CD8-positive, alpha-beta memory T cell (primary cell): Measurements from ENCODE around the gene AKAP8L. TPM values are rescaled to one million over a fixed set of nuclear protein-coding genes. Genes with fewer than 3 reads are reported as not detected.
"Not testable (repeated sequence)": the region's sequence is repeated elsewhere in the genome, so short reads cannot be mapped to it uniquely, and the experiment has no call there.

Source experiments
- CTCF ChIA-PET: fragments of 350-600 bp; sonication (Branson Sonifier 250); formaldehyde crosslinking; loops from one replicate; lab custom pipeline; 2021; ENCODE audit warnings: antibody characterized with exemption; lab: Charles Lee
- POLR2A ChIA-PET: fragments of 350-600 bp; sonication (Branson Sonifier 250); formaldehyde crosslinking; loops from one replicate; lab custom pipeline; 2021; ENCODE audit warnings: antibody characterized with exemption; lab: Charles Lee
- DNase-seq, 5 donors: peaks; one replicate each; pipeline versions ENCODE4 v3.0.0 to v3.0.0-alpha.2; 2020 to 2022; ENCODE audit warnings: mixed read lengths in 1 of 5
- H3K27ac ChIP-seq: one replicate; pipeline ENCODE4 v1.7.0; 2013; ENCODE audit warnings: low read depth, mild to moderate bottlenecking, low read length, moderate library complexity
- H3K27me3 ChIP-seq: 2 replicates; pipeline ENCODE4 v1.7.0; 2013; ENCODE audit warnings: low read length, mild to moderate bottlenecking; ENCODE audit not compliant: insufficient read depth, poor library complexity, severe bottlenecking
- H3K36me3 ChIP-seq: 2 replicates; pipeline ENCODE4 v1.7.0; 2013; ENCODE audit warnings: mild to moderate bottlenecking, low read length, moderate library complexity; ENCODE audit not compliant: insufficient read depth
- H3K4me1 ChIP-seq: 2 replicates; pipeline ENCODE4 v1.7.0; 2013; ENCODE audit warnings: mild to moderate bottlenecking, low read length, moderate library complexity; ENCODE audit not compliant: insufficient read depth
- H3K4me3 ChIP-seq: 2 replicates; pipeline ENCODE4 v1.7.0; 2013; ENCODE audit warnings: mild to moderate bottlenecking, low read length
- H3K9me3 ChIP-seq: 2 replicates; pipeline ENCODE4 v1.7.0; 2013; ENCODE audit warnings: mild to moderate bottlenecking, low read length
- H3K27ac Mint-ChIP-seq, 8 donors: one replicate each; pipeline ENCODE4 v1.8.0; 2020 to 2021; ENCODE audit warnings: mixed read lengths in 8 of 8, mild to moderate bottlenecking in 6 of 8, inconsistent platforms in 3 of 8, moderate library complexity in 3 of 8
- H3K27me3 Mint-ChIP-seq, 2 donors: one replicate each; pipeline ENCODE4 v1.8.0; 2020 to 2021; ENCODE audit warnings: mixed read lengths in 2 of 2, mild to moderate bottlenecking in 1 of 2, moderate library complexity in 1 of 2
- H3K36me3 Mint-ChIP-seq, 3 donors: one replicate each; pipeline ENCODE4 v1.8.0; 2020 to 2021; ENCODE audit warnings: mixed read lengths in 3 of 3, inconsistent platforms in 1 of 3, mild to moderate bottlenecking in 1 of 3
- H3K4me1 Mint-ChIP-seq, 3 donors: one replicate each; pipeline ENCODE4 v1.8.0; 2020 to 2021; ENCODE audit warnings: mixed read lengths in 3 of 3, inconsistent platforms in 1 of 3, mild to moderate bottlenecking in 1 of 3
- H3K4me3 Mint-ChIP-seq, 7 donors: one replicate each; pipeline ENCODE4 v1.8.0; 2020 to 2021; ENCODE audit warnings: mixed read lengths in 7 of 7, mild to moderate bottlenecking in 6 of 7, moderate library complexity in 4 of 7, inconsistent platforms in 2 of 7
- H3K9me3 Mint-ChIP-seq, 5 donors: one replicate each; pipeline ENCODE4 v1.8.0; 2020 to 2022; ENCODE audit warnings: mixed read lengths in 5 of 5, mild to moderate bottlenecking in 3 of 5, moderate library complexity in 2 of 5, inconsistent platforms in 1 of 5
- polyA plus RNA-seq: library from polyadenylated mRNA; unstranded; fragments of 300-500 nt; fragmentation: Illumina TruSeq; gene quantifications from one replicate; pipeline ENCODE4 v1.2.3, GENCODE V29; 2021
- total RNA-seq, 2 experiments: library from RNA; stranded (reverse); gene quantifications; one replicate each; pipeline ENCODE4 v1.2.3, GENCODE V29; 2021

The AKAP8L gene
- total and polyA plus RNA-seq, 3 experiments from 2014 or later = 69.8 to 74.9 (median 74.5) TPM

GRCh38 chr19:15367439-15367838 lies 51.3 kb downstream of the AKAP8L start:
- H3K4me3 Mint-ChIP-seq = peak overlapping the region in 1 of 7 donors; percentile 63
- Histone ChIP-seq H3K9me3 (no peaks in the 10 kb centered on the region), H3K4me1 (no peaks in the 10 kb centered on the region), H3K27me3 (no peaks in the 10 kb centered on the region), H3K4me3 (no peak overlapping the region), H3K27ac (no peak overlapping the region), H3K36me3 (peaks cover 58% of the 10 kb centered on the region)
- H3K27ac Mint-ChIP-seq = no peak overlapping the region
- peaks cover 0 to 2% (median 0%) of the 10 kb centered on the region in 3 donors for H3K4me1 Mint-ChIP-seq
- POLR2A ChIA-PET = no interaction called here
- no peaks in the 10 kb centered on the region for H3K9me3 Mint-ChIP-seq
- no peak for DNase-seq
- no peaks in the 10 kb centered on the region for H3K27me3 Mint-ChIP-seq
- CTCF ChIA-PET = no interaction called here
- peaks cover 0 to 78% (median 3%) of the 10 kb centered on the region in 3 donors for H3K36me3 Mint-ChIP-seq

DNA sequence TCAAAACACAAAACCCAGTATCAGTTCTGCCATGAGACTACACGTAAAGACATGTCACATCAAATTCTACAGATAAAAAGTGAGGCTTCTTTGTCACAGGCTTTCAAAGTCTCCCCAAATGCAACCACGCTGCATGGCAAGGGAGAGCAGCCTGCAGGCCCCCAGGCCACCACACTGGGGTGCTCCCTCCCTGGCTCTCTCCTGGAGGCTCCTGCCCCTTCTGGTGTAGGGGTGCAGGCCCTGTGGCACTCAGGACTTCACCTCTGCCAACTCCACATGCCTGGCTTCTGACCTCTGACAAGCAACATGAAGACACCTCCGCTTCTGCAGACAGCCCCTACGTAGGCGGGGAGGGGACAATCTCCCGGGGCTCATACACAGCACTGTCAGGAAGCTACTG lies 53.5 kb downstream of the AKAP8L start:
- Mint-ChIP-seq H3K4me1 (peaks cover 4 to 9% (median 4%) of the 10 kb centered on the region in 3 donors), H3K27ac (no peak overlapping the region), H3K27me3 (no peaks in the 10 kb centered on the region), H3K36me3 (peaks cover 0 to 78% (median 3%) of the 10 kb centered on the region in 3 donors), H3K4me3 (no peak overlapping the region), H3K9me3 (no peaks in the 10 kb centered on the region)
- Histone ChIP-seq H3K9me3 (no peaks in the 10 kb centered on the region), H3K27ac (no peak overlapping the region), H3K27me3 (no peaks in the 10 kb centered on the region), H3K4me1 (no peaks in the 10 kb centered on the region), H3K4me3 (no peak overlapping the region), H3K36me3 (peaks cover 54% of the 10 kb centered on the region)
- CTCF ChIA-PET = interaction anchor here (0.6 kb wide), 1 partner anchor 101 kb away, joined by 3 read pairs; no protein-coding TSS in a partner anchor
- POLR2A ChIA-PET = interaction anchor here (0.7 kb wide), 1 partner anchor 28 kb away, joined by 4 read pairs; no protein-coding TSS in a partner anchor
- DNase-seq = no peak

DNA sequence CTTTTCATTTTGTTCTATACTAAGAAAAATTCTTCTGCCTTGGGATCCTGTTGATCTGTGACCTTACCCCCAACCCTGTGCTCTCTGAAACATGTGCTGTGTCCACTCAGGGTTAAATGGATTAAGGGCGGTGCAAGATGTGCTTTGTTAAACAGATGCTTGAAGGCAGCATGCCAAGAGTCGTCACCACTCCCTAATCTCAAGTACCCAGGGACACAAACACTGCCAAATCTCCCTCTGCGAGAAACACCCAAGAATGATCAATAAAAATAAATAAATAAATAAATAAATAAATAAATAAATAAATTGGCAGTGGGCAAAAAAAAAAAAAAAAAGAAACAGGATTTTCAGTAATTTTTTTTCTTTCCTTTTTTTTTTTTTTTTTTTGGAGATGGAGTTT lies 55.0 kb downstream of the AKAP8L start:
- not testable (repeated sequence) for H3K9me3 ChIP-seq, H3K4me1 ChIP-seq, H3K9me3 Mint-ChIP-seq, H3K27ac ChIP-seq, DNase-seq, H3K4me3 Mint-ChIP-seq, H3K27me3 ChIP-seq, H3K27ac Mint-ChIP-seq, H3K27me3 Mint-ChIP-seq, H3K4me3 ChIP-seq
- ChIA-PET POLR2A (interaction anchor here (0.7 kb wide), 2 partner anchors 15 to 1332 kb away, joined by 3 to 7 read pairs; no protein-coding TSS in a partner anchor), CTCF (interaction anchor here (1.3 kb wide), 1 partner anchor 55 kb away, joined by 3 read pairs; the partner anchor contains the start of gene AKAP8L)
- peaks cover 5 to 11% (median 6%) of the 10 kb centered on the region in 3 donors for H3K4me1 Mint-ChIP-seq
- H3K36me3 Mint-ChIP-seq = peaks cover 0 to 77% (median 8%) of the 10 kb centered on the region in 3 donors
- peaks cover 49% of the 10 kb centered on the region for H3K36me3 ChIP-seq

- H3K9me3 Mint-ChIP-seq, CTCF ChIA-PET, H3K27me3 Mint-ChIP-seq, H3K27ac Mint-ChIP-seq, H3K4me1 ChIP-seq, H3K4me3 Mint-ChIP-seq, H3K4me3 ChIP-seq, DNase-seq, H3K9me3 ChIP-seq, H3K27ac ChIP-seq, H3K27me3 ChIP-seq: not testable (repeated sequence)
- Mint-ChIP-seq H3K36me3 (peaks cover 7 to 77% (median 11%) of the 10 kb centered on the region in 3 donors), H3K4me1 (peaks cover 5 to 11% (median 7%) of the 10 kb centered on the region in 3 donors)
- POLR2A ChIA-PET = interaction anchor here (0.7 kb wide), 1 partner anchor 1333 kb away, joined by 3 read pairs; no protein-coding TSS in a partner anchor
- peaks cover 50% of the 10 kb centered on the region for H3K36me3 ChIP-seq
These were observed 55.7 kb downstream of the AKAP8L start for GRCh38 chr19:15363048-15363447.

DNA sequence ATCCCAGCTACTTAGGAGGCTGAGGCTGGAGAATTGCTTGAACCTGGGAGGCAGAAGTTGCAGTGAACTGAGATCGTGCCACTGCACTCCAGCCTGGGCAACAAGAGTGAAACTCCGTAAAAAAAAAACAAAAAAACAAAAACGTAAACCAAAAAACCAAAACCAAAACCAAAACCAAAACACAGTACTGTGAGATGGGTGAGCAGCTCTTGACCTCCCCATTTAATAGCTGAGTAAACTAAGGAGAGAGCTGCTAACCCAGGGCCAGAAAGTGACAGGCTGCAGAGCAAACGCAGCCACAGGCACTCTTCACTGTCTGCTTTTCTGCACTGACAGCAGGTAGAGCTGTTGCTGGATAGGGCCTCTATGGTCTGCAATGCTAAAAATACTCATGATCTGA lies 58.8 kb downstream of the AKAP8L start:
- H3K27ac ChIP-seq, DNase-seq, POLR2A ChIA-PET, H3K4me1 ChIP-seq, H3K9me3 Mint-ChIP-seq, H3K9me3 ChIP-seq, H3K27me3 Mint-ChIP-seq, H3K4me3 ChIP-seq, H3K27me3 ChIP-seq: not testable (repeated sequence)
- H3K4me1 Mint-ChIP-seq = peaks cover 5 to 11% (median 7%) of the 10 kb centered on the region in 3 donors
- CTCF ChIA-PET = interaction anchor here (1.0 to 1.2 kb wide), 3 partner anchors 9 to 38 kb away, joined by 3 to 4 read pairs (median 3); no protein-coding TSS in a partner anchor
- H3K36me3 ChIP-seq = peaks cover 48% of the 10 kb centered on the region
- peak overlapping the region in 1 of 7 donors; percentile 32 for H3K4me3 Mint-ChIP-seq
- peaks cover 10 to 70% (median 16%) of the 10 kb centered on the region in 3 donors for H3K36me3 Mint-ChIP-seq
- peak overlapping the region in 4 of 8 donors; percentile 21 to 76 (median 52) for H3K27ac Mint-ChIP-seq

- ChIA-PET POLR2A (no interaction called here), CTCF (interaction anchor here (1.0 to 1.2 kb wide), 3 partner anchors 10 to 37 kb away, joined by 3 to 4 read pairs (median 3); no protein-coding TSS in a partner anchor)
These were observed 59.9 kb downstream of the AKAP8L start for GRCh38 chr19:15358918-15359317.

DNA sequence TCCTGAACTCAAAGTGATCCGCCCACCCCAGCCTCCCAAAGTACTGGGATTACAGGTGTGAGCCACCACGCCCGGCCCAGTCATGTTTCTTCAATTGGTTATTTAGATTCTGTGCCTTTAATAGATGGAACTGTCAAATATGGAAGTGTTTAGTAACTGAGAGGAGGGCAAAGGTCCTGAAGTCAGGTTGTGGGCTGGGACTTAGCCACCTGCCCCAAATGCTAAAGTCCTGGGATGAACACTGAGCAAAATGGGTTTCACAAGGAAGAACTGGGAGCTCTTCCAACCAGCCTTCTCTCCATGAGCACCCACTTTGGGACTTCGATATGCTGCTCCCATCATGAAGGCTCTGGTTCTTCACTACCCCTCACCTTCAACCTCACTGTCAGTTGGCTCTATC lies 60.9 kb downstream of the AKAP8L start:
- Mint-ChIP-seq H3K4me1 (peaks cover 5 to 11% (median 5%) of the 10 kb centered on the region in 3 donors), H3K9me3 (no peaks in the 10 kb centered on the region), H3K27ac (peak overlapping the region in 3 of 8 donors; percentile 5 to 70 (median 39)), H3K27me3 (no peaks in the 10 kb centered on the region), H3K4me3 (peak overlapping the region in 1 of 7 donors; percentile 16), H3K36me3 (peaks cover 10 to 79% (median 19%) of the 10 kb centered on the region in 3 donors)
- no peak overlapping the region for H3K27ac ChIP-seq
- no peak for DNase-seq
- peaks cover 51% of the 10 kb centered on the region for H3K36me3 ChIP-seq
- no peak overlapping the region for H3K4me3 ChIP-seq
- POLR2A ChIA-PET = no interaction called here
- no peaks in the 10 kb centered on the region for H3K4me1 ChIP-seq
- H3K9me3 ChIP-seq = no peaks in the 10 kb centered on the region
- CTCF ChIA-PET = interaction anchor here (0.7 kb wide), 1 partner anchor 90 kb away, joined by 3 read pairs; no protein-coding TSS in a partner anchor
- H3K27me3 ChIP-seq = no peaks in the 10 kb centered on the region

More at GRCh38 chr19:15358918-15359317, 59.9 kb downstream of the AKAP8L start:
- H3K27ac ChIP-seq = no peak overlapping the region
- no peak overlapping the region for H3K4me3 Mint-ChIP-seq
- H3K4me1 Mint-ChIP-seq = peaks cover 5 to 11% (median 7%) of the 10 kb centered on the region in 3 donors
- no peaks in the 10 kb centered on the region for H3K27me3 ChIP-seq
- no peaks in the 10 kb centered on the region for H3K27me3 Mint-ChIP-seq
- H3K9me3 ChIP-seq = no peaks in the 10 kb centered on the region
- no peak overlapping the region for H3K4me3 ChIP-seq
- no peak for DNase-seq
- no peaks in the 10 kb centered on the region for H3K9me3 Mint-ChIP-seq
- H3K36me3 Mint-ChIP-seq = peaks cover 10 to 76% (median 21%) of the 10 kb centered on the region in 3 donors
- H3K36me3 ChIP-seq = peaks cover 51% of the 10 kb centered on the region
- H3K27ac Mint-ChIP-seq = peak overlapping the region in 5 of 8 donors; percentile 29 to 75 (median 39)
- H3K4me1 ChIP-seq = no peaks in the 10 kb centered on the region

GRCh38 chr19:15354566-15355296 lies 64.1 kb downstream of the AKAP8L start:
- Histone ChIP-seq H3K9me3 (no peaks in the 10 kb centered on the region), H3K36me3 (peaks cover 36% of the 10 kb centered on the region), H3K4me3 (no peak overlapping the region), H3K27me3 (no peaks in the 10 kb centered on the region), H3K27ac (no peak overlapping the region), H3K4me1 (no peaks in the 10 kb centered on the region)
- Mint-ChIP-seq H3K4me3 (no peak overlapping the region), H3K9me3 (no peaks in the 10 kb centered on the region), H3K27me3 (no peaks in the 10 kb centered on the region), H3K36me3 (peaks cover 10 to 57% (median 19%) of the 10 kb centered on the region in 3 donors), H3K4me1 (peaks cover 0 to 2% (median 0%) of the 10 kb centered on the region in 3 donors), H3K27ac (peak overlapping the region in 1 of 8 donors; percentile 66)
- ChIA-PET CTCF (interaction anchor here (0.6 kb wide), 1 partner anchor 200 kb away, joined by 3 read pairs; no protein-coding TSS in a partner anchor), POLR2A (no interaction called here)
- no peak for DNase-seq
